ENCODE results near the gene KYNU.
"Not testable (repeated sequence)": the region's sequence is repeated elsewhere in the genome, so short reads cannot be mapped to it uniquely, and the experiment has no call there.

The KYNU gene

DNA sequence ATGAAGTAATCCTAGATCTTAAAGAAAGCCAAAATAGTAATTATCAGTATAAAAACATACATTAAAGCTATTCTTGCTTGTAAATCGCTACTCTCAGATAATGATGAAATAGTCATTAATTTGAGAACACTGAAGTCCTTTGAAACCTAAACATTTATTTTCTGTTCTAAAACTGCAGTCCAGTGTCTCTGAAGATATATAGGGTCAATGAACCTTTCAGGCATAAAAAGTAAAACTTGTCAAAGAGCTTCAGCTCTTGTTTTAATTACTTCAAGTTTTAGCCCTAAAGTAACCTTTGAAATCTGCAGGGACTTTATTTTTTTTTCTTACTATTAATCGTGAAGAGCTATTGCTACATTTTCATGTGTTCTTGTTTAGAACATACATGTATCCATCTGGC is 116.3 kb downstream of the KYNU start:
- no peak for DNase-seq
- intact Hi-C loops (cut with DNase I) = no loop called here

DNA sequence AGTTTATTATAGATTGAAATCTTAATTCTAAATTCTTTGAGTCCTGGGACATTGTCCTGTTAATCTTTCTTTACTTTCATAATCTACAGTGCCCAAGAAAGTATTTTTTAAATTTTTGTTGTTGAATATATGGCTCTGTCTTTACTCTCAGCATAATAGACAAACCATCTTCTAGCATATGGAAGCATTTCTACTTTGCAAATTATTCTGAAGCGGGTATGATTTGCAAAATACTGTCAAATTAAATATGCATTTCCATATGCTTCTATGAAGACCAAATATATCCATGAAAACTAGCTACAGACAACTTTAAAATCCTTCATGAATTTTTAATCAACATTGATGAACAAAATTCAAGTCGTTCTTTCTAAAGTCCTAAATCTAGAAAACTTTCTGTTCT is 117.2 kb downstream of the KYNU start:
- DNase-seq = no peak
- intact Hi-C loops (cut with DNase I) = no loop called here

DNA sequence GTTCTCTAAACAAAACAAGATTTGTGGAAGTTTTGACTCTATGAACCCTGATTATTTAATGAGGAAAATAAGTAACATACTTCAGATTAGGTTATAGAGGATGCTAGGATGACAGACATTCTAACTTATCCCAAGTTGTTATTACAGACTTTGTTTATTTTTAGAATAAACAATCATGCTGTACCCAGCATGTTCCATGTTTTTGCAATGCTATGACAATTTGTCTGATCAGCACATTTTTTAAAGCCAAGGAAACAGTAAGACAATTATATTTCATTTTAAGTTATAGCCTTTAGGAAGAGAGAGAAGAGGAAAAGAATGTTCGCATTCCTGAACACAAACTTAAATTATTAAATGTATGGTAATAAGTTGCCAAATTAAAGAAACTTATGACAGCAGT is 119.8 kb downstream of the KYNU start:
- intact Hi-C loops (cut with DNase I) = no loop called here
- no peak for DNase-seq

DNA sequence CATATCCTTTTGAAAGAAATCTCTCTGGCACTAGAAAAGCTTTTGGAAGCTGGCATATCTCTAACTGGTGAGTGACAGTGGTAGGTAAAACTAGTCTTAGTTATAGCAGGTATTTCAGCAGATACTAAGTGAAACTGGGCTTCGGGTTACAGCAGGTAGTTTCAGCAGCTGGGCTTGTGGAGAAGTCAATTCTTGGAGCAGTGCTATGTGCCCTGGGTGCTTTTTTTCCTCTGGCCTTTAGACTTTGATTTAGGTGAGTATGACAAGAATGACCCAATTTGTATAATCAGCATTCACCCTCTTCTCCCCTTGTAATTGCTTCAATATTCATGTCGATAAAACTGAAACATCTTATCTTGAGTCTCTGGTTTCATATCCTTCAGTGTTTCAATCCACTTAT is 123.1 kb downstream of the KYNU start:
- DNase-seq = no peak
- intact Hi-C loops (cut with DNase I) = no loop called here

DNA sequence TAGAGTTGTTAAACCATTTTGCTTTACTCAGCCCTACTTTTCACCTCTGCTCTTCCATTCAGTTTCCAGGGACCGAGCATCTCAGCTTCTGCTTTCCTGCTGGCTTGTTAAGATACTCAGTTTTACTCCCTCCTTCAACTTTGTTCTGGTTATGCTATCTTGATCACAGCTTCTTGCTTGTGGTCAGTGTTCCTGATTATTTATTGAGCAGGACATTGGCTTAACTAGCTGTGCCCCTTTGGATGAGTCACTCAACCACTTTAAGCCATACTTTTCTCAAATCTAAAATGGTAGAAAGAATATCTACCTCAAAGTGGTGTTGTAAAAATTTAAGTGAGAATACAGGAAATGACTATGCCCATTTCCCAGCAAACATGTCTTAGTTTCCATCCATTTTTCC is 124.0 kb downstream of the KYNU start:
- intact Hi-C loops (cut with DNase I) = no loop called here
- no peak for DNase-seq

DNA sequence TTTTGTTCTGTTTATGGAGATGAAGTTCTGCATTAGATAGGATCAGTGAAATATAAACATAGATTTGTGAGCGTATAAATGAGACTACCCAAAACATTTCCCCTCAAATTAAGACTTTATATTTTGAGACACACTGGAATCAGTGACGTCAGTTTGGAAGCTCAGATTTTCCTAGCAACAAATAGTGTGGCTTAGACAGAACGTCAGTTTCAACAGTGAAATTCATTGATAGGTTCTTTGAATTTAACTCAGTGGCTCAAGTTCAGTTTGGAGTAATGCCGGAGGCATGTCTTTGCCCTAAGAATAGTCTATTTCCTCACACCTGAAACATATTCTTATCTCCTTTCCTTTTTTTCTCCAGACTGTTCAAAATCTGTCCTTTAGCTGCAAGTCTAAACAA is 138.2 kb downstream of the KYNU start:
- DNase-seq = no peak
- intact Hi-C loops (cut with DNase I) = no loop called here

DNA sequence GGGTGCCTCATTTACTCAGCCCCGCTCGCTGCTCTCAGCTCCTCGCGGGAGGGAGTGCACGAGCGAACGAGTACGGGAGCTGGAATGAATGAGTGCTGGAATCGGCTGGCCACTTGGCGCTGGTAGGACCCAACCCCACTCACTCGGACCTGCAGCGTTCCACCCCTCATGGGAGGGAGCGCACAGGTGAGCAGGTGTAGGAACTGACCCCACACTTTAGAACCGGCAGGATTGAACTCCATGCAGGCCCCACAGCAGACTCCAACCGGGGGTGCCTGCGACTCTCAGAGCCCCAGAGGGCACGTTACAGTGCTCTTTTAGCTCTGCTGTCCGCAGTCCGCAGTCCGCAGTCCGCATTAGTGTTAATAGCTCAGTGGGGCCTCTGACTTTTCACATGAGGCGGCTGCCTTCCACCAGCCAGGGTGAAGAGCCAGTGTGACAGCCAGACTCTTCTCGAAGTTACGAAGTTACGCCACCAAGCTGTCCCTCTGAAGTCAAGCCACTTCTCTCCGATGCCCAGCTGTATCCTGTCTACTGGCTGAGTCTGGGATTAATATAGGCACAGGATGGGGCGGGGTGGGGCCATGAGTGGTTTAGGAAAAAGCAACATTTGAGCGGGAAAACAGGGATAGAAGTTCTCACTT is 149.1 kb downstream of the KYNU start:
- intact Hi-C loops (cut with DNase I) = no loop called here
- peak in 4 of 10 donors; percentile 11 to 80 (median 68) for DNase-seq

DNA sequence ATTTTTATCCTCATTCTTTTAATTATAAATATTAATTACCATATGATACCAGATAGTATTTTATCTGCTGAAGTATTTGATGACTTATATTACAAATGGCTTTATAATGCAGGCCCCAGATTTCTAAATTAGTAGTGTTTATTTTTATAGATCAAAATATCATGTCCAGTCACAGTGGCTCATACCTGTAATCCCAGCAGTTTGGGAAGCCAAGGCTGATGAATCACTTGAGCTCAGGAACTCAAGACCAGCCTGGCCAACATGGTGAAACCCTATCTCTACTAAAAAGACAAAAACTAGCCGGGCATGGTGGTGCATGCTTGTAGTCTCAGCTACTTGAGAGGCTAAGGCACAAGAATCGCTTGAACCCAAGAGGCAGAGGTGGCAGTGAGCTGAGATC is 151.7 kb downstream of the KYNU start:
- no peak for DNase-seq
- intact Hi-C loops (cut with DNase I) = no loop called here

DNA sequence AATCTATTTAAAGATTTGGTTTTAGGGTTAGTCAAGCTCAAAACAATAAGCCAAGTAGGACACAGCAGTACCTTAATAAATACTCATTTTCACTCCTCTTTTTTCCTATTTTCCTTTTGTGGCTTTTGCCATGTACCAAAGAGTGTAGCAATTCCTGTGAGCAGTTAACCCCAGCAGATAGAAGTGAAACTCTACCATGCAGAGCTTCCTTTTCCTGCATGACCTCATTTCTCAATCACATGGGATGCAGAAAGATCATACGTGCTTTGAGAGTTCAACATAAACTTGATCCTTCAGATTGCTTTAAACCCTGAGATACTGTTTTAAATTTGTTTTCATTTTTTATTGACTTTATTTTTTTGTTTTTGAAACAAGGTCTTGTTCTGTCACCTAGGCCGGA is 152.7 kb downstream of the KYNU start:
- intact Hi-C loops (cut with DNase I) = loop anchor here (5.0 kb wide), 1 partner anchor 232 kb away; no protein-coding TSS in a partner anchor
- no peak for DNase-seq

DNA sequence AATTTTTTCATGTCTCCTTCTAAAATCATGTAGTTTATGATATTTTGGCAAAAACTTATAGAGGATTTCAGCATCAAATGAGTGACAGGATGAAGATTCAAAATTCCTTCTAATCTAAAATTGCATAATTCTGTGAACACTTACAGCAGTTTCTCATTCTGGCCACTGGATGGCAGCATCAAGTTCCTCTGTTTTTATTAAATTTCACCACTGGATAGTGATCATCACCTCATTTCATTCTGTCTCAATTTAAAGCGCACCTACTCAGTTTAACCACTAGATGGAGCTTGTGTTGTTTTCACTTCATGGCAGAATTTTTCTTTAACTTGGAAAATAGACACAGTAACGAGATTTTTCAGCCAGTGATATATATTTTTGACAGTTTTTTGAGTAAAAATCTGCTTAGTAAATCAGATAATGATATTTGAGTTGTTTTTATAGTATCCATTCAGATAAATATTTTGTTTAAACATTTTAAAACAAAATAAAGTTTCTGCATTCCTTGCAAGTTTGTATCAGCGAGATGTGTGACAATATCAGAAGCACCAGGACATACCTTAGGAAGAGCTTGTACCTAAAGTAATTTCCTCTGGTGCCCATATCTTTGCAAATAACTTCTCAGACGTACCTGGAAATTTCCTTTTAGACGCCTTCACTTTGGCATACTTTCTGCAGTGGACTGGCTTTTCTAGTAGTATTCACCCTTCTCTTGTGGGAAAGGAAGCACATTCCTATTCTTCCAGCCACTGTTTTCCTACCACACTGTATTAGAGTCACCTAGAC is 157.0 kb downstream of the KYNU start:
- intact Hi-C loops (cut with DNase I) = loop anchor here (5.0 kb wide), 1 partner anchor 228 kb away; no protein-coding TSS in a partner anchor
- peak in 4 of 10 donors; percentile 18 to 59 (median 42) for DNase-seq

DNA sequence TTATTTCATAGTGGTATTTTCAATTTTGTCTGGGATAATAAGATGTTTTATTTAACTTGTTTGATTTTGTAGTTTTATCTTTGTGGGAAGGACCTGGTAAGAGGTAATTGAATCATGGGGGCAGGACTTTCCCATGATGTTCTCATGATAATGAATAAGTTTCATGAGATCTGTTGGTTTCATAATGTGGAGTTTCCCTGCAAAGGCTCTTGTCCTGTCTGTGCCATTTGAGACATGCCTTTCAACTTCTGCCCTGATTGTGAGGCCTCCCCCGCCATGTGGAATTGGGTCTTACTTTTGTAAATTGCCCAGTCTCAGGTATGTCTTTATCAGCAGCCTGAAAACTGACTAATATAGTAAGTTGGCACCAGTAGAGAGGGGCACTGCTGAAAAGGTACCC is 174.0 kb downstream of the KYNU start:
- intact Hi-C loops (cut with DNase I) = no loop called here
- DNase-seq = no peak

DNA sequence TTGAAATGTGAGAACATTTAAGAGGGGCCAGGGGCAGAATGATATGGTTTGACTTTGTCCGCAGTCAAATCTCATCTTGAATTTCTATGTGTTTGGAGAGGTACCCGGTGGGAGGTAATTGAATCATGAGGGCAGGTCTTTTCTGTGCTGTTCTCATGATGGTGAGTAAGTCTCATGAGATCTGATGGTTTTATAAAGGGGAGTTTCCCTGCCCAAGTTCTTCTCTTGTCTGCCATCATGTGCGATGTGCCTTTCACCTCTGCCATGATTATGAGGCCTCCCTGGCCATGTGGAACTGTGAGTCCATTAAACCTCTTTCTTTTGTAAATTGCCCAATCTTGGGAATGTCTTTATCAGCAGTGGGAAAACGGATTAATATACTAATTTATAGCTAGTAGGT is 176.0 kb downstream of the KYNU start:
- intact Hi-C loops (cut with DNase I) = not testable (repeated sequence)

DNA sequence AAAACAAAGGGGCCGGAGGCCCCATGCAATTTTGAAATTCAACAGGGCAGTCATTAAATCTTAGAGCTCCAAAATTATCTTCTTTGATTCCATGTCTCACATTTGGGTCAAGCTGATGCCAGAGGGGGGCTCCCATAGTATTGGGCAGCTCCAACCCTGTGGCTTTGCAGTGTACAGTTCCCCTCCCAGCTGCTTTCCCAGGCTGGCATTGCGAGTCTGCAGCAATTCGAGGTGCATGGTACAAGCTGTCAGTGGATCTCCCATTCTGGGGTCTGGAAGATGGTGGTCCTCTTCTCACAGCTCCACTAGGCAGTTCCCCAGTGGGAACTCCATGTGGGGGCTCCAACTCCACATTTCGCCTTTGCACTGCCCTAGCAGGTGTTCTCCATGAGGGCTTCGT is 179.1 kb downstream of the KYNU start:
- intact Hi-C loops (cut with DNase I) = no loop called here
- no peak for DNase-seq

More for the DNA sequence above, 176.0 kb downstream of the KYNU start:
- DNase-seq = not testable (repeated sequence)

DNA sequence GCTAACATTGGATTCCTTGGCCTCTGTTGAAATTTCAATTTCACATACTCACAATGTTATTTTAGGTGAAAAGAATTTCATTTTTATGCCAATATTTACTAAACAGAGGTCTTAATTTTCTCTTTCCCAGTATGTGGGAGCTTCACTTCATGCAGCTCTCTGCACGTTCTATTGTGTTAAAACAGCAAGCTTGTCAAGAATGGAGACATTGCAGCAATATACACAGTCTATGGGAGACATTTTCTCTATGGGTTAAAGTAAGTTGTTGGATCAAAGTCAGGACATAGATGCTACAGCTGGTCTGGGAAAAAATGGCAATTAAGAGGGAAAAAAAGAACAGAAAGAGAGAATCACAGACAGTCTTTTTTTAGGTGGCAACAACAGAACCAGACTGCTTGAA is 181.4 kb downstream of the KYNU start:
- intact Hi-C loops (cut with DNase I) = no loop called here

DNA sequence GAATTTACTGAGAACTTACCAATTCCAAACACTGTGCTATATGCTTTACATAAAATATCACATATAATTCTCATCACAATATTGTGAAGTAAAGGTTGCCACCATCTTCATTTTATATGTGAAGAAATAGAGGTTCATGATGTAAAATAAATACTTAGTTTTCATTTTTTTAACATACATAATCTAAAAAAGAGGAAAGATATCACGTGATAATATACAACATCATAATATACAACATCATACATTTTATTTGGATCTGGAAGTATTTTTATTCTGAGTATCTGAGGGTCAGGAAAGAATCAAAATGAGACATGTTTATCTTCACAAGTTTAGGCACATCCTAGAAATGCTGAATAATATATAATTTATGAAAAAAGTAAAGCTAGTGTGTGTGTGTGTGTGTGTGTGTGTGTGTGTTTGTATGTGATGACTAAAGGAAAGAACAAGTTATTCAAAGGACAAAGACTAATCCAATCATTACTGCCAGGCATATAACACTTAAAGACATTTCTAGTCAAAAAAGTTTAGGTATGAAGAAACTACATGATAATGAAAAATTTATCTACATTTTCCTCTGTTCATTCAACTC is 186.2 kb downstream of the KYNU start:
- no peak for DNase-seq
- intact Hi-C loops (cut with DNase I) = no loop called here

More for the DNA sequence above, 181.4 kb downstream of the KYNU start:
- no peak for DNase-seq

DNA sequence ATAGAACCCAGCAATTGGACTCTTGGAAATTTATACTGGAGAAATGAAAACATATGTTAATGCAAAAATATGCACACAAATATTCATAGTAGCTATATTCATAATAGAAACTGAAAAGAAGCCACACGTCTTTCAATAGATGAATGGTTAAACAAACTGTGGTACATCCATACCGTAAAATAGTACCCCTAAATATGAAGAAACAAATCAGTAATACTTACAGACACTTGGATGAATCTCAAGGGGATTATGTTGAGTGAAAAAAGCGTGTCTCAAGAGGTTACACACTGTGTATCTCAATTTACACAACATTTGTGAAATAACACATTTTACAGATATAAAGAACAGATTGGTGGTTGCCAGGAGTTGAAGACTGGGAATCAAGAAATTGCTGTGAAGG is 190.6 kb downstream of the KYNU start:
- DNase-seq = no peak
- intact Hi-C loops (cut with DNase I) = no loop called here

DNA sequence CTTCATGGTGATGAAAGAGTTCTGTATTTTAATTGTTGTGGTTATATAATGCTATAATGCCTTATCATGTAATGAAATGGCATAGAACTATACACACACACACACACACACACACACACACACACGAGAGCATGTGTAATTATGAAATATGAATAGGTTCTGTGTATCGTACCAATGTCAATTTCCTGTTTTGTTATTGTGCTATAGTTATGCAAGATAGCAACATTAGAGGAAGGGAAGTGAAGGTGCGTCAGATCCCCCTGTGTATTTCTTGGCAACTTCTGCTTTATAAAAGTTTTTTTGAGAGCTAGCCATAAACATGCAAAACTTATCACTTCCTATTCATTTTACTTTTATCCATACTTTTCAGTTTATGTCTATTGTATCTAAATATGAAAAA is 191.0 kb downstream of the KYNU start:
- no peak for DNase-seq
- intact Hi-C loops (cut with DNase I) = no loop called here

DNA sequence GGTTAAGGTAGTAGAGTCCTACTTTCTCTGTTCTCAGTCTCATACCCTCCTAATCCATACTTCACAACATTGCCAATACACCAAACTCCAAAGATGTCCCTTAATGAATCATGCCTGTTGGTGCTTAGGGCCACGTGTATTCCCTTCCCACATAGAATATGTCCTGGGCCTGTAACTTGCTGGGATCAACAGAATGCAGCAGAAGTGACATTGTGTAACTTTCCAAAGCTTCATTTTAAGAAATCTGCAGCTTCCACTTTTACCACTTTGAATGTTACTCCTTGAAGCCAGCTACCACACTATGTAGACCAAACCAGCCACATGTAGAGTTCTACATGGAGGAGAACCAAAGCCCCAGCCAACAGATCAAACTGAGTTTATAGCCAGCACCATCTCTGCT is 193.2 kb downstream of the KYNU start:
- intact Hi-C loops (cut with DNase I) = no loop called here
- no peak for DNase-seq

DNA sequence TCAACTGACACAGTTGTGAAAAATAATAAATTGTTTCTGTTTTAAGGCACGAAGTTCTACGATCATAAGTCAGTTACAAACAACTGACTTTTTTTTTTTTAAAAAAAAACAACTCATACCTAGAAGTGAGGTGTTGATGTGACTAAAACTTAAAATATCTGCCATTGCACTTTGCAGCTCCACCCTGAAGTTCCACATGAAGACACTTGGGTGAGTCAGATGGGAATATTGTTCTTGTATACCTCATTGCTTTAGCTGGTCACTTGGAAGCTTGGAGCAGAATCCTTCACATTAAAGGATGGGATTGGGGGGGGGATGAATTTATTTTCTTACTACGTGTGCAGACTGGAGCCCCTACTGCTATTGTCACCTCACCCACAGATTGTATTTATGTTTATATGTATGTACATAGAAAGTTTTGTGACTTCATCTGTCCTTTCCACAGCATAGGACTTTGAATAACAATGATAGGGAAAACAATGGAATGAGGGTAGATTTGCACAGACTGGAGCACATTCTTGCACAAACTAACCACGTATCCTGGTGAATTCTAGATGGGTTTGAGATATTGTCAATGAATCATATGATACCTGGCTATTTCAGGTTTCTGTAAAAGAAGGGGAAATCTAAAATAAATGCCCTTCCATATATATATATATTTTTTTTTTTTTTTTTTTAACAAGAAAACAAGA is 193.9 kb downstream of the KYNU start:
- intact Hi-C loops (cut with DNase I) = no loop called here
- DNase-seq = no peak

DNA sequence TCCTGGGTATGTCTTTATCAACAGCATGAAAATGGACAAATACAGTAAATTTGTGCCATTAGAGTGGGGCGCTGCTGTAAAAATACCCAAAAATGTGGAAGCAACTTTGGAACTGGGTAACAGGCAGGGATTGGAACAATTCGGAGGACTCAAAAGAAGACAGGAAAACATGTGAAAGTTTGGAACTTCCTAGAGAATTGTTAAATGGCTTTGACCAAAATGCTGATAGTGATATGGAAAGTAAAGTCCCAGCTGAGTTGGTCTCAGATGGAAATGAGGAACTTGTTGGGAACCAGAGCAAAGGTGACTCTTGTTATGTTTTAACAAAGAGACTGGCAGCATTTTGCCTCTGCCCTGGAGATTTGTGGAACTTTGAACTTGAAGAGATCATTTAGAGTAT is 197.4 kb downstream of the KYNU start:
- DNase-seq; intact Hi-C loops (cut with DNase I): not testable (repeated sequence)

DNA sequence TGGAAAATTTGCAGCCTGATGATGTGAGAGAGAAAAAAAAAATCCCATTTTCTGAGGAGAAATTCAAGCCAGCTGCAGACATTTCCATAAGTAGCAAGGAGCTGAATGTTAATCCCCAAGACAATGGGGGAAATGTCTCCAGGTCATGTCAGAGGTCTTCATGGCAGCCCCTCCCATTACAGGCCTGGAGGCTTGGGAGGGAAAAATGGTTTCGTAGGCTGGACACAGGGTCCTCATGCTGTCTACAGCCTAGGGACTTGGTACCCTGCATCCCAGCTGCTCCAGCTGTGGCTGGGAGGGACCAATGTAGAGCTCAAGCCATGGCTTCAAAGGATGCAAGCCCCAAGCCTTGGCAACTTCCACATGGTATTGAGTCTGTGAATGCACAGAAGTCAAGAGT is 198.2 kb downstream of the KYNU start:
- intact Hi-C loops (cut with DNase I) = no loop called here
- no peak for DNase-seq

Measured in posterior cingulate gyrus (tissue), 11 donors.